Gastroesophageal sphincter (tissue), 4 donors: ENCODE results near the gene SLC25A13. TPM values are rescaled to one million over a fixed set of nuclear protein-coding genes. Genes with fewer than 3 reads are reported as not detected.

Source experiments
- ATAC-seq: fragments of 150-250 bp; one replicate; pipeline ENCODE4 v1.9.1; 2016; ENCODE audit warnings: mild to moderate bottlenecking, moderate library complexity
- H3K27ac ChIP-seq, 4 donors: fragments of 200-600 bp; sonication (generic) in 3 of 4; 1 replicate in 3 of 4; 2 replicates in 1 of 4; pipeline ENCODE4 v1.5.1; 2016 to 2019
- H3K27me3 ChIP-seq: fragments of 200-600 bp; sonication (generic); one replicate; pipeline ENCODE4 v1.5.1; 2019
- H3K36me3 ChIP-seq, 2 donors: fragments of 200-600 bp; sonication (generic); one replicate each; pipeline ENCODE4 v1.5.1; 2019; ENCODE audit warnings: control low read depth in 1 of 2
- H3K4me1 ChIP-seq, 3 donors: fragments of 200-600 bp; sonication (generic); 1 replicate in 2 of 3; 2 replicates in 1 of 3; pipeline ENCODE4 v1.5.1; 2016 to 2019; ENCODE audit warnings: control low read depth in 2 of 3
- H3K4me3 ChIP-seq, 2 donors: fragments of 200-600 bp; sonication (generic); one replicate each; pipeline ENCODE4 v1.5.1; 2019; ENCODE audit warnings: mild to moderate bottlenecking in 1 of 2, moderate library complexity in 1 of 2
- H3K9me3 ChIP-seq, 3 donors: fragments of 200-600 bp; sonication (generic); one replicate each; pipeline ENCODE4 v1.5.1; 2017 to 2019; ENCODE audit warnings: control low read depth in 2 of 3
- EP300 ChIP-seq: sonication (generic); formaldehyde crosslinking; IDR thresholded peaks from one replicate; pipeline ENCODE4 v1.6.1; 2017; ENCODE audit warnings: antibody characterized with exemption, mild to moderate bottlenecking
- POLR2A ChIP-seq, 2 donors: fragments of 450-650 bp; IDR thresholded peaks; one replicate each; pipeline ENCODE4 v1.6.1; 2017; ENCODE audit warnings: antibody characterized with exemption in 2 of 2, mild to moderate bottlenecking in 2 of 2, moderate library complexity in 1 of 2
- POLR2AphosphoS5 ChIP-seq: sonication (generic); formaldehyde crosslinking; IDR thresholded peaks from one replicate; pipeline ENCODE4 v1.6.1; 2017; ENCODE audit warnings: antibody characterized with exemption
- WGBS, 2 donors: methylation state at CpG; one replicate each; pipeline ENCODE4 v1.1.5; 2018; ENCODE audit warnings: low coverage in 1 of 2; 5-methylcytosine and 5-hydroxymethylcytosine counted together
- total RNA-seq, 4 donors: library from RNA; depleted of rRNA; stranded (reverse); fragments of >200 nt; gene quantifications; one replicate each; pipeline ENCODE4 v1.1.0, GENCODE V29; 2016
- TF ChIP-seq, protein P1 (sequence below), 4 experiments: fragments of 200-600 bp in 2 of 4; fragments of 450-650 bp in 2 of 4; sonication (generic) in 1 of 4; IDR thresholded peaks; one replicate each; pipeline ENCODE4 v1.5.1; 2017 to 2019; ENCODE audit warnings: antibody characterized with exemption in 4 of 4, mild to moderate bottlenecking in 2 of 4, moderate library complexity in 2 of 4

The SLC25A13 gene
- total RNA-seq, 4 donors from 2014 or later: 19.0 to 42.0 (median 28.0) TPM

GRCh38 chr7:96266580-96266979, 55.3 kb downstream of the SLC25A13 start:
- TF ChIP-seq POLR2AphosphoS5 (no peak), EP300 (no peak), POLR2A (IDR thresholded peaks at IDR 0.05) (no peak)
- TF ChIP-seq, protein P1, sequence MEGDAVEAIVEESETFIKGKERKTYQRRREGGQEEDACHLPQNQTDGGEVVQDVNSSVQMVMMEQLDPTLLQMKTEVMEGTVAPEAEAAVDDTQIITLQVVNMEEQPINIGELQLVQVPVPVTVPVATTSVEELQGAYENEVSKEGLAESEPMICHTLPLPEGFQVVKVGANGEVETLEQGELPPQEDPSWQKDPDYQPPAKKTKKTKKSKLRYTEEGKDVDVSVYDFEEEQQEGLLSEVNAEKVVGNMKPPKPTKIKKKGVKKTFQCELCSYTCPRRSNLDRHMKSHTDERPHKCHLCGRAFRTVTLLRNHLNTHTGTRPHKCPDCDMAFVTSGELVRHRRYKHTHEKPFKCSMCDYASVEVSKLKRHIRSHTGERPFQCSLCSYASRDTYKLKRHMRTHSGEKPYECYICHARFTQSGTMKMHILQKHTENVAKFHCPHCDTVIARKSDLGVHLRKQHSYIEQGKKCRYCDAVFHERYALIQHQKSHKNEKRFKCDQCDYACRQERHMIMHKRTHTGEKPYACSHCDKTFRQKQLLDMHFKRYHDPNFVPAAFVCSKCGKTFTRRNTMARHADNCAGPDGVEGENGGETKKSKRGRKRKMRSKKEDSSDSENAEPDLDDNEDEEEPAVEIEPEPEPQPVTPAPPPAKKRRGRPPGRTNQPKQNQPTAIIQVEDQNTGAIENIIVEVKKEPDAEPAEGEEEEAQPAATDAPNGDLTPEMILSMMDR (IDR thresholded peaks at IDR 0.05): no peak

DNA sequence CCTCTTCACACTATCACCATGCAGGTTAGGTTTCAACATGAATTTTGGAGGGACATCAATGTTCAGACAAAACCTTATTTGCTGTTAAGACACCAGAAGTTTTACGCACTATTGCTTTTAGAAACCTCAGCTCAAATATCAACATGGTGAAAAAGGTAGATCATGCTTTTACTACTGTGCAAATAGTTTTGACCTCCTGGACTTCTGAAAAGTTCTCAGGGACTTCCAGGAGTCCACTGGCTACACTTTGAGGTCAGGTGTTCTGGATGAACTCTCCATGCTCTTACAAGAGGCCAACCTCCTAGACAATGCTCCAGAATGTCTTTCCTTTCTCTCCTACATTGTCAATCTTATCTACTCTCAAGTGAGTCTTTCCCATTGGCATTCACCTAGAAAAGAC, 55.9 kb downstream of the SLC25A13 start:
- Histone ChIP-seq H3K27ac (no peak overlapping the region), H3K9me3 (no peaks in the 10 kb centered on the region), H3K4me1 (no peaks in the 10 kb centered on the region), H3K4me3 (no peak overlapping the region), H3K36me3 (peaks cover 0 to 23% of the 10 kb centered on the region in 2 donors), H3K27me3 (no peaks in the 10 kb centered on the region)
- 75 to 100% methylated on average over 1 of the region's 1 CpG for WGBS, 2 donors
- ATAC-seq: no peak
- TF ChIP-seq, protein P1 (IDR thresholded peaks at IDR 0.05): no peak
- TF ChIP-seq POLR2AphosphoS5 (no peak), POLR2A (IDR thresholded peaks at IDR 0.05) (no peak), EP300 (no peak)

More at GRCh38 chr7:96266580-96266979, 55.3 kb downstream of the SLC25A13 start:
- H3K27me3 ChIP-seq: no peaks in the 10 kb centered on the region
- 85 to 100% methylated on average over 1 of the region's 1 CpG for WGBS, 2 donors
- no peaks in the 10 kb centered on the region for H3K9me3 ChIP-seq
- peaks cover 0 to 23% of the 10 kb centered on the region in 2 donors for H3K36me3 ChIP-seq
- ATAC-seq: no peak
- no peak overlapping the region for H3K27ac ChIP-seq
- no peak overlapping the region for H3K4me3 ChIP-seq
- no peaks in the 10 kb centered on the region for H3K4me1 ChIP-seq

DNA sequence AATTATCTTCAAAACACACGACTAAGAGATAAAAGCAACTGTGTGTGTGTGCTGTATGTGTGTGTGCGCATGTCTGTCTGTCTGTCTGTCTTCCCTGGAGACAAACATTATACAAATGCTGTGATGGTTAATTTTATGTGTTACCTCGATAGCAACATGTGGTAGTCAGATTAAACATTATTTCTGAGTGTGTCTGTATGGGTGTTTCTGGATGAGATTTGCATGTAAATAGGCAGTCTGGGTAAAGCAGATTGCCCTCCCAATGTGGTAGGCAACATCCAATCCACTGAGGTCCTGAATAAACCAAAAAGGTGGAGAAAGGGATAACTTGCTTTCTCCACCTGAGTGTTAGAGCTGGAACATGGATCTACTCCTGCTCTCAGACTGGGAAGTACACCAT, 67.9 kb downstream of the SLC25A13 start:
- no peaks in the 10 kb centered on the region for H3K36me3 ChIP-seq

GRCh38 chr7:96253441-96253840, 68.5 kb downstream of the SLC25A13 start:
- ATAC-seq: no peak
- Histone ChIP-seq H3K9me3 (peaks cover 0 to 18% (median 0%) of the 10 kb centered on the region in 3 donors), H3K4me1 (no peaks in the 10 kb centered on the region), H3K27ac (no peak overlapping the region), H3K36me3 (no peaks in the 10 kb centered on the region), H3K27me3 (no peaks in the 10 kb centered on the region), H3K4me3 (no peak overlapping the region)
- 83 to 89% methylated on average over 1 to 2 of the region's 2 CpGs for WGBS, 2 donors
- TF ChIP-seq POLR2AphosphoS5 (no peak), POLR2A (IDR thresholded peaks at IDR 0.05) (no peak), EP300 (no peak)
- TF ChIP-seq, protein P1 (IDR thresholded peaks at IDR 0.05): no peak

More for the DNA sequence above, 67.9 kb downstream of the SLC25A13 start:
- no peak for ATAC-seq
- H3K9me3 ChIP-seq: peaks cover 0 to 22% (median 0%) of the 10 kb centered on the region in 3 donors
- H3K27ac ChIP-seq: no peak overlapping the region
- no peak overlapping the region for H3K4me3 ChIP-seq
- 95% methylated on average over 2 to 3 of the region's 3 CpGs for WGBS, 2 donors
- H3K4me1 ChIP-seq: no peaks in the 10 kb centered on the region
- no peaks in the 10 kb centered on the region for H3K27me3 ChIP-seq
- no peak for TF ChIP-seq POLR2A (IDR thresholded peaks at IDR 0.05)
- TF ChIP-seq, protein P1 (IDR thresholded peaks at IDR 0.05): no peak

DNA sequence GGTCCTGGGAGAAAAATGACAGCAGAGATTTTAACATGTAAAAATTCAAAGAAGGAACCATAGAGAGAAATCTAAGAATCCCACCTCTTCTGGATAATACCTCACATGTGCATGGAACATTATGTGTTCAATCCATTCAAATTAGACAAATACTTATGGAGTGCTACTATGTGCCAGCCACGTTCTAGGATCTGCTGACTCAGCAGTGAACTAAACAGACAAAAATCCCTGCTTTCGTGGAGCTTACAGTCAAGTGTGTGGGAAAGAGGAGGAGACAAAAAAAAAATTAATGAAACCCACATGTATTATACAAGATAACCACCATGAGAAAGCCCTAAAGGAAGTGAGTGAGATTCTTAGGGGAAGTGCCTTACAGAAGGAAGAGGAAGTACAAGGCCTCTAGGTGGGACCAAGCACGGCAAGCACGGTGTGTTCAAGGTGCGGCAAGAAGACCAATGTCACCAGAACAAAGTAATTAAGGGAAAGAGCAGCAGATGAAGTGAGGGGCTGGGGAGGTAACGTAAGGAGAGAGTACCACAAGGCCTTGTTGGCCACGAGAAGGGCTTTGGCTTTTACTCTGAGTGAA, 71.0 kb downstream of the SLC25A13 start:
- Histone ChIP-seq H3K4me3 (no peak overlapping the region), H3K27ac (no peak overlapping the region), H3K36me3 (no peaks in the 10 kb centered on the region), H3K27me3 (no peaks in the 10 kb centered on the region), H3K9me3 (no peaks in the 10 kb centered on the region), H3K4me1 (no peaks in the 10 kb centered on the region)
- ATAC-seq: no peak
- TF ChIP-seq, protein P1 (IDR thresholded peaks at IDR 0.05): no peak
- TF ChIP-seq EP300 (no peak), POLR2A (IDR thresholded peaks at IDR 0.05) (no peak), POLR2AphosphoS5 (no peak)
- WGBS, 2 donors: 74 to 79% methylated on average over 6 to 7 of the region's 7 CpGs
